ENCODE measurements around the gene LRG1.
"Not testable (repeated sequence)": the region's sequence is repeated elsewhere in the genome, so short reads cannot be mapped to it uniquely, and the experiment has no call there.

Gene LRG1

DNA sequence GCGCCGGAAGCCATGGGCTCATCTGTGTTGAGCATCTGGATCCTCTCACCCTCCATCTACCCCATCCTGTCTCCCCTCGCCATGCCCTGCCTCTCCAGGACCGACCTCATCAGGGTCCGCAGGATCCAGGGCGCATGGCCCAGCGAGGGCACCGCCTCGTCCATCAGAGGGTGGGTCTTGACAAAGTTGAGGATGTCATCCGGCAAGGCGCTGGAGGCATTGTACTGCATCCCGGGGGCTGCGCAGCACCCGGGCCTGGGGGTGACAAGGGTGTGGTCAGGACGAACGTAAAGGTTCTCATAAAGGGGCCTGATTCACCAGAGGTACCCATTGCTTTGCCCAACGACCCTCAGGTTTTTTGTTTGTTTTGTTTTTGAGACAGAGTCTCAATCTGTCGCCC, 10.2 kb upstream of the LRG1 start:
- DNase-seq = no peak

DNA sequence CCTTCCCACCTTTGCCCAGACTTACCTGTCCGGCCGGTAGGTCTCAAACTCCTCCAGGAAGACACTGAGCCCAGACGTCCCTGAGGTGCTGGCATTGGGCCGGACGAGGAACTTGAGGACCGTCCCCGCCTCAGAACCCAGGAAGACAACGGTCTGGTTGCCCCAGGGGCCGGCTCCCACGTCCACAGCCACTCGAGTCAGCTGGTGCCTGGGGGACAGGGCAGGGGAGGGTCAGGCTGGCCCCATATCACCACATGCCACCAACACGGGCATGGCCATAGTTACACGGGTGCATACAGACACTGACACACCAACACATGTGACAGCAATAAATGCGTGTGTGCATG, 8.4 kb upstream of the LRG1 start:
- DNase-seq = no peak

DNA sequence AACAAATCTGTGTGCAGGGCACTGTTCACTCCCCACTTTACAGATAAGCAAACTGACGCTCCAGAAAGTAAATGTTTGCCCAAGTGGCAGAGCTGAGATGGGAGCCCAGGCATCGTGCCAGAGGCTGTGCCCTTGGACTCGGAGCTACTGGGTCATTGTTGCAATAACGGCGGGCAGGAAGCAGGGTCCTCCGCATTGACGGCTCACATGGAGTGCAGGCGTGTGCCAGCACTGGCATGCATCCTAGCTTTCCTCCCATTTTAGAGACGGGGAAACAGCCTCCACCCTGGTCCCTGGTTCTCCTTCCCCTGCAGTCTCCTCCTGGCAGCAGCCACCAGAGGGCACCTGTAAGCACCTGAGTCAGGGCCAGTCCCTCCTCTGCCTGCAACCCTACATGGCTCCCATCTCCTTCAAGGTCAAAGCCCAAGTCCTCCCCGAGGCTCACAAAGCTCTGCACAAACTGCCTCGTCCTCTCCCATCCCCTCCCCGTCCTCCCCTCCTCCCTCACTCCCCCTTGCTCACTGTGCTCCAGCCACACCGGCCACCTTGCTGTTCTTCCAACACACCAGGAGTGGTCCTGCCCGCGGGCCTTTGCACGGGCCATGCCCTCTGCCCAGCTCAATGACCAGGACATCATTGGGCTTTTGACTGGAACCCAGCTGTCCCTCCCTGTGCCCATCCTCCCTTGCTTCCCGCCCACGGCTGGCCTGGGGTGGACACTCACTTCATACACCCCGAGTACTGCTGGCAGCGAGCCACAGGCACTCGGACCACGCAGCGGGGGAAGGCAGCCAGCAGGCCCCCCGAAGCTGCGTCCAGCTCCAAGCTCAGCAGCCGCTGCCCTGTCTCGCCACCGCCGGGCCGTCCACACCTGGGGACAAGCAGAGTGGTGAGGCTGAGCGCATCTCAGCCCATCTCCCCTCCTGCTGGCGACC, 7.7 kb upstream of the LRG1 start:
- DNase-seq = no peak

DNA sequence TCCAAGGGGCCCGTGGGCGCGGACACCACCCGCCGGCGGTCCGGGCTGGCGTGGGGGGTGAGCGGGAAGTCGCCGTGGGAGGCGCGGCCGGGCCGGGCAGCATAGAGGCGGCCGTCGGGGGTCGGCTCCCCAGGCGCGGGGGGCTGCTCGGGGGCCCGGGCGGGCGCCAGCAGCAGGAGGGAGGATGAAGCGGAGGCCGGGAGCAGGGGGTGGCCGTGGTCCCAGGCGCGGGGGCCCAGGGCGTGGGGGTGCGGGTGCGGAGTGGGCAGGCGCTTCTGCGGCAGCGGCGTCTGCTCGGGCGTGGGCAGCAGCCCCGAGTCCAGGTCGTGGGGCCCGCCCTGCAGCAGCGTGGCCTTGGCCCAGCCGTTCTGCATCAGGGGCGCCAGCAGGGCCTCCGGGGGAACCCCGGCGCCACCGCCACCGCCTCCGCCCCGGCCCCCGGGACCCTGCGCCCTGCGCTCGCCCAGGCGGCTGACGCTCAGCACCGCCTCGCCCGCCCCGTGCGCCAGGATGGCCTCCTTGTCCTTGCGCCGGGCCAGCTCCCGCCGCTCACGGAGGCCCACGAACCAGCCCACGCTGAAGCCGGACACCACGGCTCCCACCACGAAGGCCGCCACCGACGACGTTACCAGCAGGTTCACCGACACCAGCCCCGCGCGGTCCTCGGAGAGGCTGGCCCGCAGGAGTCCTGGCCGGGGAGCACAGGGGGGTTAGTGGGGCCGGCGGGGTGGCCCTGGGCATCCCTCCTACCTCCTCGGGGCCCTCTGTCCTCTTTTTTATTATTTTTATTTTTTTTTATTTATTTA, 4.2 kb upstream of the LRG1 start:
- DNase-seq = no peak

DNA sequence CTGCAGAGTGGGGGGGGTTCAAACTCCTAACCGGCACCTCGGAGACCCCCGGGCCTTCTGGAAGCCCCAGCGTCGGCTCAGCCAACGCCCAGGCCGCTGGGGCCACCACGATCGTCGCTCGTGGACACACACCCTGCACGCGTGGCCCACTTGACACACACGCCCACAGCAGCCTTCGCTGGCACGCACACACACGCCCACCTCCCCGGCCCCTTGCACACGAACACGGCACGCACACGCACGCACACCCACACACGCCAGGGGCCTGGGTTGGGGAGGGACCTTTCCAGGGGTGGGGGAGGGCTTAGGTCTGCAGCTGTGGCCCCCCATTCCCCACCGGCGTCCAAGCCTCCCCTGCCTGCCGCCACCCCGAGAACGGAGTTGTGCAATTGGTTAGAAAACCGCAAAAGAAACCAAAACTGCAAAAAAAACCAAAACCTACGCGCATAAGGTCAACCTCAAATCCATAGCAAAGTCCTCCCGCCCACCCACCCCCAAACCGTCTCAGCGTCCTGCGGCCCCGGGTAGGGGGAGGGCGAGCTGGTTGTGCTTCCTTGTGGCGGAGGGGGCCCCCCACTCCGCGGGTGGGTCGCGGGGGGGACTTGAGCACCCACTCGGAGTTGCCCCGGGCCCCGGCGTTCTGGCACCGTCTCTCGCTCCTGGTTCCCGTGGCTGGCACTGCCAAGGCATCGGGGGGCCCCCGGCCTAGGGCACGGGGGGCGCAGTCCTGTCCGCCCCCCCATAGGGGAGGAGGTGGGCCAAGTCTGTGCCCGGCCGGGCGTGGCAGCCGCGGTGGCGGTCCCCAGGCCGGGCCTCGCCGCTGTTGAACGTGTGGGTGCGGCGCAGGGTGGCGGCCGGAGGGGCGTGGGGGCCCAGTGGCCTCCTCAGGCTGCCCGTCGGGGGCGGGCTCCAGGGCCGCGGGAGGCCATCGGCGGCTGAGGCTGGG, 3.3 kb upstream of the LRG1 start:
- DNase-seq = no peak

DNA sequence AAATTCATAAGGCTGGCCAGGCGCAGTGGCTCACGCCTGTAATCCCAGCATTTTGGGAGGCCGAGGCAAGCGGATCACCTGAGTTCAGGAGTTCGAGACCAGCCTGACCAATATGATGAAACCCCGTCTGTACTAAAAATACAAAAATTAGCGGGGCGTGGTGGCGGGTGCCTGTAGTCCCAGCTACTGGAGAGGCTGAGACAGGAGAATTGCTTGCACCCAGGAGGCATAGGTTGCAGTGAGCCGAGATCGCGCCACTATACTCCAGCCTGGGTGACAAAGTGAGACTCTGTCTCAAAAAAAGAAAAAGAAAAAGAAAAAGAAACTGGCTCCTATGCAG, 1.9 kb upstream of the LRG1 start:
- not testable (repeated sequence) for DNase-seq

DNA sequence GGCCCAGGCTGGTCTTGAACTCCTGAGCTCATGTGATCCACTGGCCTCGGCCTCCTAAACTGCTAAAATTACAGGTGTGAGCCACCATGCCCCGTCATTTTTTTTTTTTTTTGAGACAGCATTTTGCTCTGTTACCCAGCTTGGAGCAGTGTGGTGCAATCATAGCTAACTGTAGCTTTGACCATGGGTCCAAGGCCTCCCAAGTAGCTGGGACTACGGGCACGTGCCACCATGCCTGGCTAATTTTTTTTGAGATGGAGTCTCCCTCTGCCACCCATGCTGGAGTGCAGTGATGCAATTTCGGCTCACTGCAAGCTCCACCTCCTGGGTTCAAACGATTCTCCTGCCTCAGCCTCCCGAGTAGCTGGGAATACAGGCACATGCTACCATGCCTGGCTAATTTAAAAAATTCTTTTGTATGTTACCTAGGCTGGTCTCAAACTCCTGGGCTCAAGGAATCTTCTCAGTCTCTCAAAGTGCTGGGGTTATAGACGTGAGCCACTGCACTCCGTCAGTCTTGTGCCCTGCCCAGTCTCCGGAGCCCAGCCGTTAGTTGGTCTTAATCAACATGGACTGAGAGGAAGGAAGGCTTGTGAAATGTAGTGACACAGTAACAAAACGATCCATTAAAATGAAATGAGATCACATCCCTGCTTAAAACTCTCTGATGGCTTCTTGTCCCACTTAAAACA, 1.4 kb upstream of the LRG1 start:
- DNase-seq = no peak

DNA sequence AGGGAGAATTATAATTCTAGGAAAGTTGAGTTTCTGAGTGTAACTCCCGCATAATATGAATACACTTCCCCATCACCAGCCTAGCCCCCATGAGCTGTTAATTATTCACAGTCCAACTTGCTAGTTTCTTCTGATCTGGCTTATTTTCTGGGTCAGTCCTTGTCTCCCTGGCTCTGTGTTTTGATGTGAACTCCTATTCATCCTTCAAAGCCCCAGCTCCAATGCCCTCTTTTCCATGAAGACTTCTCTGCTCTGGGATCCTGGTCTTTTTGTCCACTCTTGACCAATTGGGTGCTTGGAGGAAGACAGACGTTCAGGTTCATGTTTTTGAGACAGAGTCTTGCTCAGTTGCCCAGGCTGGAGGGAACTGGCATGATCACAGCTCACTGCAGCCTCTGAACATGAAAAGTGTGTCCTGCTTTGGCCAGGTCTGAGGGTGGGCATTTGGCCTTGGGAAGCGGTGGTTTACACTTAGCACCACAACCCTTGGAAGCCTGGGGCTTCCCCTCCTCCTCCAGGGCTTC, 605 bp downstream of the LRG1 start:
- no peak for DNase-seq

DNA sequence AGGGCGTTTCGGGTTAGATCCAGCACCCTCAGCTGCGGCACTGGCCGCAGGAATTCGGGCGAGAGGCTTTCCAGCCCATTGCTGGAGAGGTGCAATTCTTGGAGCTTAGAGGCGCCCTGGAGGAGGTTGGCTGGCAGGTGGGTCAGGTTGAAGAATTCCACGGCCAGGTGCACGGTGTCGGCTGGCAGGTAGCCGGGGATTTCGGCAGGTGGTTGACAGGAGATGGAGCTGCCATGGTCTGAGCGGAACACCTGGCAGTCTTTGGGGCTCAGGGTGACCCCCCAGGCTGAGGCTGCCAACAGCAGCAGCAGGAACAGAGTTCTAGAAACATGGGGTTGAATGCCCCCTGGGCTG, 1.3 kb downstream of the LRG1 start:
- no peak for DNase-seq

DNA sequence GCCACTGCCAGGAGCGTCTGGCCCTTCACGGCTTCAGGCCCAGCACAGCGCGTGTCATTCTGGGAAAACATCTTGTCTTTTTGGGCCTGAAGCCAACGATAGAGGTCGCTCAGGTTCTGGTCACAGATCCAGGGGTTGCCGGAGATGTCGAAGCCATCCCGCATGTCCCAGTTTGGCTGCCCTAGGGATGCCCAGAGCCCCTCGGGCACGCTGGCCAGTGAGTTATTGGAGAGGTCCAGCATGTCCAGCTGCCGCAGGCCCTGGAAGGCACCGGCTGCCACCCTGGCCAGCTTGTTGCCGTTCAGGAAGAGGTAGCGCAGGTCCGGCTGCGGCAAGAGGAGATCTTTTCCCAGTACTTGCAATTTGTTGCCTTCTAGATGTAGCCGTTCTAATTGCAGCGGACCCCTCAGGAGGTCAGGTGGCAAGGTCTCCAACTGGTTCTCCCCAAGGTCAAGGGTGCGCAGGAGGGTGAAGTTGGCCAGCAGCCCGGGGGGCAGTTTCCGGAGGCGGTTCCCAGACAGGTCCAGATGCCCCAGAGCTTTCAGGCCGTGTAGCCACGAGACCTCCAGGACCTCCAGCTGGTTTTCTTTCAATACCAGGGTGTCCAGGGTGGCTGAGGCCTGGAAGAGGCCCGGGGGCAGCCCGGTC, 1.8 kb downstream of the LRG1 start:
- DNase-seq = no peak

DNA sequence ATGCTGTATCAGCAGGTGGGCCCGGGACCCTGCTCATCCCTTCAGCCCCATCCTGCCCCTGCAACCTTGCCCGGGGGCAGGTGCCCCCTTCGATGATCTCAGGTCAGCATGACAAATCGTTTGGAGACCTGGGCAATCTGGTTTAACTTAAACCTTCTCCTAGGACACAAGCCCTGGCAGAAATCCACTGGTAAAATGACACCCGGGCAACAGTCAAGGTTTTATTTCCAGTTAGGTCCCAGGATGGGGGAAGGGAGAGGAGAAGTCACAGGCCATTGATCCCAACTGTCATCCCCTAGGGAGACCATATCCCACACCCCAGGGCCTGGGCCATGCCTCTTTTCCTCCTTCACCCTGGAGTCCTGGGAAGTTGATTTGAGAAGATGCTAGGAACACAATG, 3.0 kb downstream of the LRG1 start:
- DNase-seq = no peak

DNA sequence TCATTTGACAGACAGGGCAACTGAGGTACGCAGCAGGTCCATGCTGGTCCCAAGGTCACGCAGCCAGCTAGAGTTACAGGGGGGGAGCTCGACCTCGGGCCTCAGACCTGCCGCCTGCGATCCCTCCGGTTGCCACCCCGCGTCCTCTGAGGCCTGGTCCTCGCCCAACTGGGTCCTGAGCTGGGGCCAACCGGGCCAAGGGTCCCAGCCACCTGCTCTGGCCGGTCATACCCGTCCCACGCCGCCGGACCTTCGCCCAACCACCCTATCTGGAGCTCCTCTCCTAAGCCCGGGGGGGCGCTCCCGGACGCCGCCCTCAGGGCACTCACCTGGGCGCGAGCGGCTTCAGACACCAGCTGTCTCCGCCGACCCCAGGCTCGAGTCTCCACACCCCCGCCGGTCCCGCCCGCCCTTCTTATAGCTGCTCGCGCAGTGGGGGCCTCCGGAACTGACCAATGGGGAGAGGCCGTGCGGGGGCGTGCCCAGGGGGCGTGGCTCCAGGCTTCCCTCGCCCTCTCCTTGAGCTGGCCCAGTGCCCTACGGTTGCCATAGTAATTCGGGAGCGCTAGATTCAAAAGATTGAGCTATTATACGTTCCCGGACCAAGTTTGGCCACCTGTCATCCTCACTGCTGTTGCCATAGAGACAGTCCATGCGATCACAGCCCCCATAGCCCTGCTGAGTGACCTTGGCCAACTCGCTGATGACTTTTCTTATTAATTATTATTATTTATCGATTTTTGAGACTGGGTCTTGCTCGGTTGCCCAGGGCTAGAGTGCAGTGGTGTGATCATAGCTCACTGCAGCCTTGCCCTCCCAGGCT, 4.8 kb downstream of the LRG1 start, which contains the start of gene PLIN5:
TSS of gene PLIN5 (minus strand) at position 389 of the 823 bp plus-strand sequence. CDS start 1,150 bp downstream, outside the sequence.
- DNase-seq = peak in 1 of 2 experiments; percentile 45

DNA sequence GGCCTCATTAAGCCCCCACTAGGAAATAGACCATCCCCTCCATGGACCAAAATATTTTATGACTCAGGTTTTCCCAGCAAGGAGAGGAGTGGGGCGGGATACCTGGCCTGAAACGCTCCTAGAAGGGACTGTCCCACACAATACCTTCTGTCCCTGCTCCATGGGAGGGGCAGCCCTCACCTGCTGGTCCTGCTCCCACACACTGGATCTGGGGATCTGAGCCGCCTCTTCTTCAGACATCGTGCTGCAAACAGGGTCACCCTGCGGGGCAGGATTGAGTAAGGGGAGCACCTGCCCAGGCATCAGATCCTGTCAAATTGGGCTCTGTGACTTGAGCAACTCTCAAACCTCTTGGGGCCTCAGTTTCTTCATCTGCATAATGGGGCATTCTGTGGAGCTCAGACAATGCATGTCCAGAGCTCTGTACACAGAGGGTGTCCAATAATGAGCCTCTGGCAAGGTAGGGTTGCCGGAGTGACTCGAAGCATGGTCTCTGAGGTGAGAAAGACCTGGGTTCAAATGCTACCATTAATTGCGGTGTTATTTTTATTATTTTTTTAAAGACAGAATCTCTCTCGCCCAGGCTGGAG, 5.9 kb downstream of the LRG1 start:
- DNase-seq = no peak

DNA sequence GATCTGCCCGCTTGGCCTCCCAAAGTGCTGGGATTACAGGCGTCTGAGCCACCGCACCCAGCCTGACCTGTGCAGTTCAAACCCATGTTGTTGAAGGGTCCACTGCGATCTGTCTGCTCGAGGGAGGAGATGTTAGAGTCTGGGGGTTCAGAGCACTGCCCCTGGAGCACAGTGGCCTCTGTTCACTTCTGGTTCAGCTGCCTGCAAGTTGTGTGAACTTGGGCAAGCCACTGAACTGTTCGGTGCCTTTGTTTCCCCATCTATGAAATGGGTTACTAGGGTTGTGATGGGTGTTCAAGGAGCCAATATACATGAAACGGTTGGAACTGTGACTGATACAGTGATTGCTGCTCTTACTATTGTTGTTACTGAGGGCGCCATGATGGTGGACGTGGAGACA, 6.5 kb downstream of the LRG1 start:
- no peak for DNase-seq

DNA sequence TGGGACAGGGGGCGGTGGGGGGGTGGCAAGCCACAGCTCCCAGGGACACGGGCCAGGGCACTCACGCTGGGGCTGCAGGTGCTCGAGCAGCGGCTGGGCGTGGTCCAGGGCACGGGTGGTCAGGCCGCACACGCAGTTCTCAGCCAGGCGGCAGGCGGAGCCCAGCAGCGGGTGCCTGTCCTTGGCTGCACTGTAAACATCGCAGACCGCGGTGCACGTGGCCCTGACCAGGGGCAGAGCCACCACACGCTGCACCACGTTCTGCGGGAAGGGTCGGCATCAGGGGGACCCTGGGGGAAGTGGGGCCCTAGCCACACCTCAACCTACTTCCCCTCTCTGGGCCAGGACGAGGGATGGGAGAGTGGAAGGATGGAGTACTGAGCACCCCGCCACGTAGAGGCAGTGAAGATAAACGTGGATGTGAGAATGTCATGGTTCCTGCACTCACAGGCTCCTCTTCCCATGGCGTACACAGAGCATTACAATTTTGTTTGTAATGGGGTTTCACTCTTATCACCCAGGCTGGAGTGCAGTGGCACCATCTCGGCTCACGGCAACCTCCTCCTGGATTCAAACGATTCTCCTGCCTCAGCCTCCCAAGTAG, 8.2 kb downstream of the LRG1 start:
- no peak for DNase-seq

DNA sequence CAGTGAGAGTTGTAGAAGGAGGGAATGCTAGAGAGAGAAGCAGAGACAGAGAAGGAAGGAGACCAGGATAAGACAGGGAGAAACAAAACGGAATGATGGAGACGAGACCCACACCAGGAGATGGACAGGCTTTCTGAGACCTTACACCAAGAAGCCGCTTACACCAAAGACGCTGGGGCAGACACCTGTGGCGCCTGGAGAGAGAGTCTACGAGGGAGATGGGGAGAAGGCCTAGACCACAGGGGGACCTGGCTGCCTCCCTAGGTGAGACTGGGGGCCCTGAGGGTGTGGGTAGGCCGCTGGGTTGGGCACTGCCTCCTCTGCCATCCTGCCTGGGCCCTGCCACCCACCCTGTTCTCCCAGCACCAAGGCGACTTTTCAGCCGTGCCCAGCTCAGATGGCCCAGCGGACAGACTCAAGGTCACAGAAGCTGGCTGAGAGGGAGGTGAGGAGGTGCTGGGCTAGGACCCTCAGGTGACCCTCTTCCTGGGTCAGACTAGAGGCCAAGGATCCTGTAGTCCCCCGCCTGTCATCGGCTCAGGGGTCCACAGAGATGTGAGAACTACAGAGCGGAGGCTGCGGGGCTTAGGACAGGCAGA, 9.8 kb downstream of the LRG1 start:
- no peak for DNase-seq

DNA sequence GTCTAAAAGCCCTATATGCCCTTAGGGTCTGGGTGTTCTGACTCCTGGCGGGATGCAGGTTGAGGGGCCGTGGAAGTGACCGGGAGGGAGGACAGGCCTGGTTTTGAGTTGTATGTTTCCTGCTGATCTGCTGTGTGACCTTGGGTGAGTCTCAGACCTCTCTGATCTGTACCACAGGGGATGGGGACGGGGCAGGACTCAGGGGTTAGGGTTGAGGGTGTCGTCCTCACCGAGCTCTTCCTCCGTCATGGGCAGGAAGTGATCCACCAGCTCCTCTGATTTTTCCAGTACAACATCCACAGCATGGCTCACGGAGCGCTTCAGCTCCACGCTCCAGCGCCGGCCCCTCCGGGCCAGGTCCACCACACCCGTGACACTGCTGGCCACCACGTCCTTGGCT, 11.0 kb downstream of the LRG1 start:
- no peak for DNase-seq

DNA sequence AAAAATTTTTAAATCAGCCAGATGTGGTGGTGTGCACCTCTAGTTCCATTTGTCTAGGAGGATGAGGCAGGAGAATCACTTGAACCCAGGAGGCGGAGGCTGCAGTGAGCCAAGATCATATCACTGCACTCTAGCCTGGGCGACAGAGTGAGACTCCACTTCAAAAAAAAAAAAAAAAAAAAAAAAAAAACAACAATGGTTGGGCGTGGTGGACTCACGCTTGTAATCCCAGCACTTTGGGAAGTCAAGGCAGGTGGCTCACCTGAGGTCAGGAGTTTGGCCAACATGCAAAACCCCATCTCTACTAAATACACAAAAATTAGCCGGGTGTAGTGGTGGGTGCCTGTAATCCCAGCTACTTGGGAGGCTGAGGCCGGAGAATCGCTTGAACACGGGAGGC, 12.5 kb downstream of the LRG1 start:
- not testable (repeated sequence) for DNase-seq

DNA sequence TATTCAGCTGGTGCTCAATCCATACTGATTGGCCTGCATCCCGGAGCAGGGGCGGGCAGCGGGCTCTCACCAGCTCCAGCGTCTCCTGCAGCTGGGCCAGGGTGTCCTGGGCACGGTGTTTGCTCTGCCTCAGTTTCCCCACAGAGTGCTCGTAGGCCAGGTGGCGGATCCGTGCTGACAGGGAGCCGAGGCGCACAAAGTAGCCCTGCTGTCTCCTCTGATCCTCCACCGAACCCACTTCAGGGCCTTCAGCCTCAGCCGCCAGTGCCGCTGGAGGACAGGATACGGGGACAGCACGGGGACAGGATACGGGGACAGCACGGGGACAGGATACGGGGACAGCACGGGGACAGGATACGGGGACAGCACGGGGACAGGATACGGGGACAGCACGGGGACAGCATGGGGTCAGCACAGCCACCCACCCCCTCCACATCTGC, 14.3 kb downstream of the LRG1 start:
- DNase-seq = no peak

Data from cerebellar nuclear complex (tissue), 1 donor.